ENCODE measurements around the gene CDKL1.

DNA sequence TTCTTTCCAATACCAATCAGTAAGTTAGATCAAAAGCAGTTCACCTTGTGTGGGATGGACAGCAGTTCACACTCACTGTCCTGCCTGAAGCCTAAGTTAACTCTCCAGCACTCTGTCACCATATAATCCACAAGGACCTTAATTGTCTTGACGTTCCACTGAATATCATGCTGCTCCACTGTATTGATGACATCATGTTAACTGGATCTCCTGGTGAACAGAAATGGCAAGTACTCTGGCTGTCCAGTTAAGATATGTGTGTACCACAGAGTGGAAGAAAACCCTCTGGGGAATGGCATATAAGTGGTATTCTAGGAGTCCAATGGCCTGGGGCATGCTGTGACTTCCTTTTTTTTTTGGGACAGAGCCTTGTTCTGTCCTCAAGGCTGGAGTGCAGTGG, 16.2 kb downstream of the CDKL1 start:
- TF ChIP-seq, protein P1, sequence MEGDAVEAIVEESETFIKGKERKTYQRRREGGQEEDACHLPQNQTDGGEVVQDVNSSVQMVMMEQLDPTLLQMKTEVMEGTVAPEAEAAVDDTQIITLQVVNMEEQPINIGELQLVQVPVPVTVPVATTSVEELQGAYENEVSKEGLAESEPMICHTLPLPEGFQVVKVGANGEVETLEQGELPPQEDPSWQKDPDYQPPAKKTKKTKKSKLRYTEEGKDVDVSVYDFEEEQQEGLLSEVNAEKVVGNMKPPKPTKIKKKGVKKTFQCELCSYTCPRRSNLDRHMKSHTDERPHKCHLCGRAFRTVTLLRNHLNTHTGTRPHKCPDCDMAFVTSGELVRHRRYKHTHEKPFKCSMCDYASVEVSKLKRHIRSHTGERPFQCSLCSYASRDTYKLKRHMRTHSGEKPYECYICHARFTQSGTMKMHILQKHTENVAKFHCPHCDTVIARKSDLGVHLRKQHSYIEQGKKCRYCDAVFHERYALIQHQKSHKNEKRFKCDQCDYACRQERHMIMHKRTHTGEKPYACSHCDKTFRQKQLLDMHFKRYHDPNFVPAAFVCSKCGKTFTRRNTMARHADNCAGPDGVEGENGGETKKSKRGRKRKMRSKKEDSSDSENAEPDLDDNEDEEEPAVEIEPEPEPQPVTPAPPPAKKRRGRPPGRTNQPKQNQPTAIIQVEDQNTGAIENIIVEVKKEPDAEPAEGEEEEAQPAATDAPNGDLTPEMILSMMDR (IDR thresholded peaks at IDR 0.05), result no peak
- TF ChIP-seq POLR2A (IDR thresholded peaks at IDR 0.05) (no peak), EP300 (IDR thresholded peaks at IDR 0.05) (no peak)
